Uterus (tissue), 2 donors: Measurements from ENCODE around the gene HCST.

ENCODE experiments used
- CTCF ChIP-seq, 4 experiments: fragments of 200-600 bp in 2 of 4; fragments of 450-650 bp in 2 of 4; sonication (generic) in 2 of 4; IDR thresholded peaks; one replicate each; pipeline ENCODE4 v1.5.1; 2016 to 2019; ENCODE audit warnings: antibody characterized with exemption in 4 of 4, mild to moderate bottlenecking in 2 of 4, moderate library complexity in 1 of 4
- POLR2A ChIP-seq, 2 donors: fragments of 450-650 bp; IDR thresholded peaks; one replicate each; pipeline ENCODE4 v1.6.1; 2016; ENCODE audit warnings: antibody characterized with exemption in 2 of 2, mild to moderate bottlenecking in 1 of 2, moderate library complexity in 1 of 2

DNA sequence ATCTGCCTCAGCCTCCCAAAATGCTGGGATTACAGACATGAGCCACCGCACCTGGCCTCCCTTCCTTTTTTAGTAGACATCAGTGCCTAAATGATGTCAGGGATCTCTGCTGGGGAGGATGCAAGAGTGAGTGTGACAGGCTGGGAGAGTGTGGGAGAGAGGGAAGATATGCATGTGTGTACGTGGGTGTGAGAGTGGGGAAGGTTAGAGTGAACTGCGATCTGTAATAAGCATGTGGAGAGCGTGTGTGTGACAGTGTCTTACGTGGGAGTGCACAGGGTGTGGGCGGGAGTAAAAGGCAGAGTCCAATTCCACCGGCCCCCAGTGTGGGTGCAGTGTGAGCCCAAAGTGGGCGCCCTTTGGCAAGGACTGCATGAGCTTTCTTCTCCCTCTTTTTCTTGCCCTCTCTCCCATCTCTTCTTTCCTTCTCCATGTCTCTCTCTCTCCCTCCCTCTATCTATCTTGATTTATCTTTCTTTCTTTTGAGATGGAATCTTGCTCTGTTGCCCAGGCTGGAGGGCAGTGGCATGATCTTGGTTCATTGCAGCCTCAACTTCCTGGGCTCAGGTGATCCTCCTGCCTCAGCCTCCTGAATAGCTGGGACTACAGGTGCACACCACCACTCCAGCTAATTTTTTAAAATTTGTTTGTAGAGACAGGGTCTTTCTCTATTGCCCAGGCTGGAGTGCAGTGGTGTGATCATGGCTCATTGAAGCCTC, 49.1 kb upstream of the HCST start:
- TF ChIP-seq CTCF (IDR thresholded peaks at IDR 0.05) (no peak), POLR2A (IDR thresholded peaks at IDR 0.05) (no peak)
